Liver (tissue), 9 donors: ENCODE results near the gene GREB1L. TPM values are rescaled to one million over a fixed set of nuclear protein-coding genes. Genes with fewer than 3 reads are reported as not detected.
"Not testable (repeated sequence)": the region's sequence is repeated elsewhere in the genome, so short reads cannot be mapped to it uniquely, and the experiment has no call there.

Experiments used
- DNase-seq: peaks from one replicate; pipeline ENCODE4 v3.0.0-alpha.2; 2017; ENCODE audit warnings: low spot score
- H3K27ac ChIP-seq, 2 donors: one replicate each; pipeline ENCODE4 v1.7.0; 2013; ENCODE audit warnings: inconsistent platforms in 2 of 2, low read length in 2 of 2, control low read depth in 1 of 2, low read depth in 1 of 2, mild to moderate bottlenecking in 1 of 2
- H3K27me3 ChIP-seq, 4 donors: one replicate each; pipeline versions ENCODE4 v1.6.1 to v1.7.0; 2013; ENCODE audit warnings: low read length in 3 of 4, inconsistent platforms in 1 of 4, mild to moderate bottlenecking in 1 of 4, moderate library complexity in 1 of 4; ENCODE audit not compliant: control insufficient read depth in 4 of 4, insufficient read depth in 4 of 4
- H3K36me3 ChIP-seq, 4 donors: one replicate each; pipeline versions ENCODE4 v1.6.1 to v1.7.0; 2013; ENCODE audit warnings: low read length in 3 of 4, mild to moderate bottlenecking in 3 of 4, low read depth in 1 of 4, moderate library complexity in 1 of 4; ENCODE audit not compliant: control insufficient read depth in 4 of 4, insufficient read depth in 3 of 4
- H3K4me1 ChIP-seq, 4 donors: one replicate each; pipeline versions ENCODE4 v1.6.1 to v1.7.0; 2013; ENCODE audit warnings: low read length in 3 of 4, mild to moderate bottlenecking in 3 of 4, moderate library complexity in 1 of 4; ENCODE audit not compliant: control insufficient read depth in 4 of 4, insufficient read depth in 4 of 4
- H3K4me3 ChIP-seq, 3 donors: one replicate each; pipeline versions ENCODE4 v1.6.1 to v1.7.0; 2013; ENCODE audit warnings: low read length in 3 of 3, control low read depth in 1 of 3, low read depth in 1 of 3, mild to moderate bottlenecking in 1 of 3
- H3K9ac ChIP-seq, 2 donors: one replicate each; pipeline ENCODE4 v1.7.0; 2013; ENCODE audit warnings: low read length in 2 of 2, mild to moderate bottlenecking in 2 of 2, moderate library complexity in 2 of 2, control low read depth in 1 of 2, low read depth in 1 of 2
- H3K9me3 ChIP-seq, 4 donors: one replicate each; pipeline versions ENCODE4 v1.6.1 to v1.7.0; 2013; ENCODE audit warnings: low read length in 3 of 4; ENCODE audit not compliant: control insufficient read depth in 4 of 4
- FOXA1 ChIP-seq: IDR thresholded peaks from 2 replicates; pipeline ENCODE4 v1.6.1; 2016; ENCODE audit warnings: antibody characterized with exemption
- GABPA ChIP-seq, 2 donors: IDR thresholded peaks in 1 of 2; conservative IDR thresholded peaks in 1 of 2; 2 replicates each; pipeline ENCODE4 v1.6.1; 2016; ENCODE audit warnings: antibody characterized with exemption in 2 of 2, mild to moderate bottlenecking in 1 of 2, moderate library complexity in 1 of 2
- HNF4A ChIP-seq, 2 donors: conservative IDR thresholded peaks; 2 replicates each; pipeline ENCODE4 v1.6.1; 2016; ENCODE audit warnings: antibody characterized with exemption in 2 of 2, mild to moderate bottlenecking in 2 of 2
- HNF4G ChIP-seq: IDR thresholded peaks from 2 replicates; pipeline ENCODE4 v1.6.1; 2016; ENCODE audit warnings: antibody characterized with exemption
- JUND ChIP-seq, 2 donors: IDR thresholded peaks; 2 replicates each; pipeline ENCODE4 v1.6.1; 2016; ENCODE audit warnings: antibody characterized with exemption in 2 of 2
- NR2F2 ChIP-seq: IDR thresholded peaks from 2 replicates; pipeline ENCODE4 v1.6.1; 2016; ENCODE audit warnings: antibody characterized with exemption
- RAD21 ChIP-seq, 2 donors: IDR thresholded peaks; 2 replicates each; pipeline ENCODE4 v1.6.1; 2016; ENCODE audit warnings: antibody characterized with exemption in 2 of 2, mild to moderate bottlenecking in 2 of 2
- RXRA ChIP-seq, 2 donors: IDR thresholded peaks; 2 replicates each; pipeline ENCODE4 v1.6.1; 2017 to 2018; ENCODE audit warnings: antibody characterized with exemption in 2 of 2, mild to moderate bottlenecking in 1 of 2
- SP1 ChIP-seq: IDR thresholded peaks from 2 replicates; pipeline ENCODE4 v1.6.1; 2018; ENCODE audit warnings: antibody characterized with exemption, mild to moderate bottlenecking
- TAF1 ChIP-seq: conservative IDR thresholded peaks from 2 replicates; pipeline ENCODE4 v1.6.1; 2016; ENCODE audit warnings: antibody characterized with exemption, mild to moderate bottlenecking
- YY1 ChIP-seq: IDR thresholded peaks from 2 replicates; pipeline ENCODE4 v1.6.1; 2016; ENCODE audit warnings: antibody characterized with exemption, mild to moderate bottlenecking
- WGBS: extraction: QIAGEN DNeasy Blood & Tissue Kit; methylation state at CpG from one replicate; pipeline ENCODE4 v1.1.7; 2013; 5-methylcytosine and 5-hydroxymethylcytosine counted together
- polyA plus RNA-seq, 2 donors: library from polyadenylated mRNA; stranded (reverse) in 1 of 2; unstranded in 1 of 2; fragments of 200-250 nt in 1 of 2; fragments of >200 nt in 1 of 2; fragmentation: Nextera tagmentation in 1 of 2; extraction: Ambion mirVana in 1 of 2; gene quantifications; one replicate each; pipeline versions ENCODE4 v1.2.1 to v1.2.3, GENCODE V29; 2013 to 2015
- total RNA-seq, 2 donors: library from RNA; depleted of rRNA; stranded (reverse); fragments of >200 nt; gene quantifications; one replicate each; pipeline ENCODE4 v1.2.3, GENCODE V29; 2014
- TF ChIP-seq, protein P1 (sequence below): fragments of 150-350 bp; IDR thresholded peaks from 2 replicates; pipeline ENCODE4 v1.5.1; 2017; ENCODE audit warnings: improper control_type of control experiment, low read depth, low read length; ENCODE audit not compliant: missing input control
- TF ChIP-seq, protein P2 (sequence below): IDR thresholded peaks from 2 replicates; pipeline ENCODE4 v1.6.1; 2016; ENCODE audit warnings: antibody characterized with exemption
- TF ChIP-seq, protein P3 (sequence below): IDR thresholded peaks from 2 replicates; pipeline ENCODE4 v1.6.1; 2016; ENCODE audit warnings: antibody characterized with exemption
- TF ChIP-seq, protein P4 (sequence below): IDR thresholded peaks from 2 replicates; pipeline ENCODE4 v1.6.1; 2016; ENCODE audit warnings: antibody characterized with exemption
- TF ChIP-seq, protein P5 (sequence below): IDR thresholded peaks from 2 replicates; pipeline ENCODE4 v1.6.1; 2016; ENCODE audit warnings: antibody characterized with exemption, mild to moderate bottlenecking
- donor health status: healthy.
- donor health status: healthy.
- donor health status: healthy.
- donor health status: healthy.
- donor health status: healthy.

The GREB1L gene
- total and polyA plus RNA-seq, 4 donors = 1.2 to 13.1 (median 3.0) TPM

DNA sequence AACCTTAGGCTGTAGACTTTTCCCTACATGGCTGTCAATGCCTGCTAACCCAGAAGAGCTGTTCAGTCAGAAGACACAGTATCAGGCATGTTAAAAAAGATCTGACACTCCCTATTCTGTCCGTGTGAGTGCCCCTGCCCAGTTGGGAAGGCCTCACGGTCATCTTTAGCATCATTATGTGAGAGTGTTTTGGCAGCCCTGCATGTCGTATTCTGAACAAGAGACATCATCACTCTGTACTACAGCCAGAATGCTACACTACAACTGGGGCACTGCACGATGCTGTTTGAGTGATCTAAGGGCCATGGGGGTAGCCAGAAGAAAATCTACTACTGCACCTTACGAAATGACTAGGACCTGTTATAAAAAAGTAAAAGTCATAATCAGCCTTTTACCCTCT lies 67.2 kb downstream of the GREB1L start:
- Histone ChIP-seq H3K27me3 (no peaks in the 10 kb centered on the region), H3K4me3 (no peak overlapping the region), H3K4me1 (no peaks in the 10 kb centered on the region), H3K36me3 (no peaks in the 10 kb centered on the region), H3K9ac (no peak overlapping the region), H3K27ac (no peak overlapping the region), H3K9me3 (no peaks in the 10 kb centered on the region)
- WGBS = 89% methylated on average over 5 of the region's 5 CpGs
- DNase-seq = no peak
- TF ChIP-seq HNF4A (conservative IDR thresholded peaks at IDR 0.05) (no peak), JUND (IDR thresholded peaks at IDR 0.05) (no peak), TAF1 (no peak), SP1 (no peak), RAD21 (IDR thresholded peaks at IDR 0.05) (no peak), YY1 (no peak), NR2F2 (no peak), FOXA1 (no peak), RXRA (IDR thresholded peaks at IDR 0.05) (no peak), HNF4G (no peak), GABPA (IDR thresholded peaks at IDR 0.05 in 1 of 2, conservative IDR thresholded peaks at IDR 0.05 in 1 of 2) (no peak)
- TF ChIP-seq, protein P1, sequence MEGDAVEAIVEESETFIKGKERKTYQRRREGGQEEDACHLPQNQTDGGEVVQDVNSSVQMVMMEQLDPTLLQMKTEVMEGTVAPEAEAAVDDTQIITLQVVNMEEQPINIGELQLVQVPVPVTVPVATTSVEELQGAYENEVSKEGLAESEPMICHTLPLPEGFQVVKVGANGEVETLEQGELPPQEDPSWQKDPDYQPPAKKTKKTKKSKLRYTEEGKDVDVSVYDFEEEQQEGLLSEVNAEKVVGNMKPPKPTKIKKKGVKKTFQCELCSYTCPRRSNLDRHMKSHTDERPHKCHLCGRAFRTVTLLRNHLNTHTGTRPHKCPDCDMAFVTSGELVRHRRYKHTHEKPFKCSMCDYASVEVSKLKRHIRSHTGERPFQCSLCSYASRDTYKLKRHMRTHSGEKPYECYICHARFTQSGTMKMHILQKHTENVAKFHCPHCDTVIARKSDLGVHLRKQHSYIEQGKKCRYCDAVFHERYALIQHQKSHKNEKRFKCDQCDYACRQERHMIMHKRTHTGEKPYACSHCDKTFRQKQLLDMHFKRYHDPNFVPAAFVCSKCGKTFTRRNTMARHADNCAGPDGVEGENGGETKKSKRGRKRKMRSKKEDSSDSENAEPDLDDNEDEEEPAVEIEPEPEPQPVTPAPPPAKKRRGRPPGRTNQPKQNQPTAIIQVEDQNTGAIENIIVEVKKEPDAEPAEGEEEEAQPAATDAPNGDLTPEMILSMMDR = no peak
- TF ChIP-seq, protein P2, sequence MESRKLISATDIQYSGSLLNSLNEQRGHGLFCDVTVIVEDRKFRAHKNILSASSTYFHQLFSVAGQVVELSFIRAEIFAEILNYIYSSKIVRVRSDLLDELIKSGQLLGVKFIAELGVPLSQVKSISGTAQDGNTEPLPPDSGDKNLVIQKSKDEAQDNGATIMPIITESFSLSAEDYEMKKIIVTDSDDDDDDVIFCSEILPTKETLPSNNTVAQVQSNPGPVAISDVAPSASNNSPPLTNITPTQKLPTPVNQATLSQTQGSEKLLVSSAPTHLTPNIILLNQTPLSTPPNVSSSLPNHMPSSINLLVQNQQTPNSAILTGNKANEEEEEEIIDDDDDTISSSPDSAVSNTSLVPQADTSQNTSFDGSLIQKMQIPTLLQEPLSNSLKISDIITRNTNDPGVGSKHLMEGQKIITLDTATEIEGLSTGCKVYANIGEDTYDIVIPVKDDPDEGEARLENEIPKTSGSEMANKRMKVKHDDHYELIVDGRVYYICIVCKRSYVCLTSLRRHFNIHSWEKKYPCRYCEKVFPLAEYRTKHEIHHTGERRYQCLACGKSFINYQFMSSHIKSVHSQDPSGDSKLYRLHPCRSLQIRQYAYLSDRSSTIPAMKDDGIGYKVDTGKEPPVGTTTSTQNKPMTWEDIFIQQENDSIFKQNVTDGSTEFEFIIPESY = no peak
- TF ChIP-seq, protein P3, sequence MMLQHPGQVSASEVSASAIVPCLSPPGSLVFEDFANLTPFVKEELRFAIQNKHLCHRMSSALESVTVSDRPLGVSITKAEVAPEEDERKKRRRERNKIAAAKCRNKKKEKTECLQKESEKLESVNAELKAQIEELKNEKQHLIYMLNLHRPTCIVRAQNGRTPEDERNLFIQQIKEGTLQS = no peak
- TF ChIP-seq, protein P4, sequence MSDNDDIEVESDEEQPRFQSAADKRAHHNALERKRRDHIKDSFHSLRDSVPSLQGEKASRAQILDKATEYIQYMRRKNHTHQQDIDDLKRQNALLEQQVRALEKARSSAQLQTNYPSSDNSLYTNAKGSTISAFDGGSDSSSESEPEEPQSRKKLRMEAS = no peak
- TF ChIP-seq, protein P5, sequence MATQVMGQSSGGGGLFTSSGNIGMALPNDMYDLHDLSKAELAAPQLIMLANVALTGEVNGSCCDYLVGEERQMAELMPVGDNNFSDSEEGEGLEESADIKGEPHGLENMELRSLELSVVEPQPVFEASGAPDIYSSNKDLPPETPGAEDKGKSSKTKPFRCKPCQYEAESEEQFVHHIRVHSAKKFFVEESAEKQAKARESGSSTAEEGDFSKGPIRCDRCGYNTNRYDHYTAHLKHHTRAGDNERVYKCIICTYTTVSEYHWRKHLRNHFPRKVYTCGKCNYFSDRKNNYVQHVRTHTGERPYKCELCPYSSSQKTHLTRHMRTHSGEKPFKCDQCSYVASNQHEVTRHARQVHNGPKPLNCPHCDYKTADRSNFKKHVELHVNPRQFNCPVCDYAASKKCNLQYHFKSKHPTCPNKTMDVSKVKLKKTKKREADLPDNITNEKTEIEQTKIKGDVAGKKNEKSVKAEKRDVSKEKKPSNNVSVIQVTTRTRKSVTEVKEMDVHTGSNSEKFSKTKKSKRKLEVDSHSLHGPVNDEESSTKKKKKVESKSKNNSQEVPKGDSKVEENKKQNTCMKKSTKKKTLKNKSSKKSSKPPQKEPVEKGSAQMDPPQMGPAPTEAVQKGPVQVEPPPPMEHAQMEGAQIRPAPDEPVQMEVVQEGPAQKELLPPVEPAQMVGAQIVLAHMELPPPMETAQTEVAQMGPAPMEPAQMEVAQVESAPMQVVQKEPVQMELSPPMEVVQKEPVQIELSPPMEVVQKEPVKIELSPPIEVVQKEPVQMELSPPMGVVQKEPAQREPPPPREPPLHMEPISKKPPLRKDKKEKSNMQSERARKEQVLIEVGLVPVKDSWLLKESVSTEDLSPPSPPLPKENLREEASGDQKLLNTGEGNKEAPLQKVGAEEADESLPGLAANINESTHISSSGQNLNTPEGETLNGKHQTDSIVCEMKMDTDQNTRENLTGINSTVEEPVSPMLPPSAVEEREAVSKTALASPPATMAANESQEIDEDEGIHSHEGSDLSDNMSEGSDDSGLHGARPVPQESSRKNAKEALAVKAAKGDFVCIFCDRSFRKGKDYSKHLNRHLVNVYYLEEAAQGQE = no peak

- not testable (repeated sequence) for H3K4me3 ChIP-seq, H3K9ac ChIP-seq, H3K9me3 ChIP-seq, H3K27me3 ChIP-seq, H3K27ac ChIP-seq, H3K36me3 ChIP-seq, DNase-seq, H3K4me1 ChIP-seq
- WGBS = 88% methylated on average over 3 of the region's 3 CpGs
These were observed 69.9 kb downstream of the GREB1L start for GRCh38 chr18:21311980-21312379.
